Fibroblast of lung (primary cell): ENCODE measurements around the gene TTC39B. TPM values are rescaled to one million over a fixed set of nuclear protein-coding genes. Genes with fewer than 3 reads are reported as not detected.

Experiments used
- DNase-seq, 2 donors: peaks; one replicate each; pipeline versions ENCODE4 v3.0.0 to v3.0.0-alpha.2; 2010; ENCODE audit warnings: low read depth in 2 of 2
- H2AFZ ChIP-seq: 2 replicates; pipeline ENCODE4 v1.5.1; 2012; ENCODE audit warnings: low read length, control low read depth, inconsistent platforms
- H3K27ac ChIP-seq: 2 replicates; pipeline ENCODE4 v1.5.1; 2011; ENCODE audit warnings: low read length, control low read depth; ENCODE audit not compliant: insufficient read depth
- H3K27me3 ChIP-seq: 2 replicates; pipeline ENCODE4 v1.5.1; 2011; ENCODE audit warnings: mild to moderate bottlenecking, low read length; ENCODE audit not compliant: control insufficient read depth, insufficient read depth
- H3K36me3 ChIP-seq: 2 replicates; pipeline ENCODE4 v1.5.1; 2011; ENCODE audit warnings: low read length; ENCODE audit not compliant: control insufficient read depth, insufficient read depth
- H3K4me1 ChIP-seq: 2 replicates; pipeline ENCODE4 v1.5.1; 2011; ENCODE audit warnings: low read length; ENCODE audit not compliant: control insufficient read depth, insufficient read depth; ENCODE audit errors: extremely low read depth
- H3K4me2 ChIP-seq: 2 replicates; pipeline ENCODE4 v1.5.1; 2011; ENCODE audit warnings: low read length, control low read depth; ENCODE audit not compliant: insufficient read depth; ENCODE audit errors: extremely low read depth
- H3K4me3 ChIP-seq, 4 experiments: fragments of 200-600 bp in 1 of 4; sonication (generic) in 1 of 4; replicated peaks in 1 of 4; 2 replicates each; pipeline ENCODE4 v1.5.1; 2011 to 2016; ENCODE audit warnings: low read length in 4 of 4, low read depth in 3 of 4, mild to moderate bottlenecking in 3 of 4, control low read depth in 2 of 4, inconsistent platforms in 1 of 4, mixed read lengths in 1 of 4; ENCODE audit not compliant: insufficient read depth in 1 of 4; ENCODE audit errors: control extremely low read depth in 1 of 4
- H3K79me2 ChIP-seq: 2 replicates; pipeline ENCODE4 v1.5.1; 2012; ENCODE audit warnings: mild to moderate bottlenecking, low read length, inconsistent platforms; ENCODE audit not compliant: control insufficient read depth, insufficient read depth
- H3K9ac ChIP-seq: 2 replicates; pipeline ENCODE4 v1.5.1; 2011; ENCODE audit warnings: mild to moderate bottlenecking, low read length, control low read depth; ENCODE audit not compliant: insufficient read depth
- H3K9me3 ChIP-seq: 2 replicates; pipeline ENCODE4 v1.5.1; 2012; ENCODE audit warnings: low read depth, low read length; ENCODE audit not compliant: control insufficient read depth, insufficient read depth
- H4K20me1 ChIP-seq: 2 replicates; pipeline ENCODE4 v1.5.1; 2011; ENCODE audit warnings: low read length; ENCODE audit not compliant: control insufficient read depth, insufficient read depth; ENCODE audit errors: extremely low read depth
- EZH2 ChIP-seq: IDR thresholded peaks from 2 replicates; pipeline ENCODE4 v1.5.1; 2012; ENCODE audit warnings: low read length, control low read depth, mild to moderate bottlenecking; ENCODE audit errors: missing control alignments
- polyA minus RNA-seq: library from RNA; depleted of rRNA, polyadenylated mRNA; stranded (reverse); fragments of >200 nt; gene quantifications from 2 replicates; pipeline ENCODE4 v1.2.3, GENCODE V29; 2011; ENCODE audit warnings: low replicate concordance
- polyA plus RNA-seq, 2 donors: library from polyadenylated mRNA; depleted of rRNA in 1 of 2; stranded (reverse) in 1 of 2; unstranded in 1 of 2; fragments of >200 nt; gene quantifications; 2 replicates each; pipeline ENCODE4 v1.2.1, GENCODE V29; 2011 to 2012; ENCODE audit warnings: missing spikeins in 1 of 2
- total RNA-seq: library from RNA; depleted of rRNA; stranded (reverse); fragments of >200 nt; gene quantifications from 2 replicates; pipeline ENCODE4 v1.2.1, GENCODE V29; 2014
- TF ChIP-seq, protein P1 (sequence below), 2 donors: IDR thresholded peaks in 1 of 2; conservative IDR thresholded peaks in 1 of 2; 1 replicate in 1 of 2; 2 replicates in 1 of 2; pipeline ENCODE4 v1.5.1; 2011 to 2012; ENCODE audit warnings: low read length in 2 of 2, control low read depth in 1 of 2, inconsistent platforms in 1 of 2, low read depth in 1 of 2, mild to moderate bottlenecking in 1 of 2

The TTC39B gene
- total RNA-seq (12.1 and 16.8 TPM in 2 replicates), polyA plus RNA-seq (4.1 and 6.2 TPM in 2 replicates), polyA minus RNA-seq (1.6 and 9.5 TPM in 2 replicates)
- polyA plus RNA-seq (2012): 3.5 and 5.0 TPM in 2 replicates

GRCh38 chr9:15306757-15307522 is at the start of gene TTC39B:
Gene TTC39B, minus strand, starts transcription at chr9:15307216. Its CDS starts 91 bp downstream, at chr9:15307125.
- Histone ChIP-seq H3K27ac (peak within 1 kb of the TSS; percentile 75), H3K36me3 (no peaks in the 10 kb centered on the region)

DNA sequence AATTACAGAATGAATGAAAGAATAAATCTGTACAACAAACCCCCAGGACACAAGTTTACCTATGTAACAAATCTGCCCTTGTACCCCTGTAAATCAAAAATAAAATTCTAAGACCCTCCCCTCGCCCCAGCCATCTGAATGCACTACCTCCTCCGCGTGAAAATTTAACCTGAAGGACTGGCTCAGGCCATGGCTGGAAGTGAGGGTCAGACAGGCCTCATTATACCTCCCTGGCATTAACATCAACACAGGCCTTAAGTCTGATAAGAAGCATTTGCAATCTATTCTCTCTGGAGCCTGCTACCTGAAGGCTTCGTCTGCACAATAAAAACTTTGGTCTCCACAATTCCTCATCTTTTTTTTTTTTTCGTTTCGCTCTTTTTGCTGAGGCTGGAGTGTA is 48.7 kb upstream of the TTC39B start:
- no peaks in the 10 kb centered on the region for H3K36me3 ChIP-seq
- H3K4me1 ChIP-seq: no peaks in the 10 kb centered on the region
- H3K27ac ChIP-seq: no peak overlapping the region
- no peaks in the 10 kb centered on the region for H4K20me1 ChIP-seq
- no peaks in the 10 kb centered on the region for H3K79me2 ChIP-seq
- H3K9ac ChIP-seq: no peak overlapping the region
- DNase-seq: no peak
- no peak overlapping the region for H3K4me3 ChIP-seq
- H3K9me3 ChIP-seq: no peaks in the 10 kb centered on the region
- H2AFZ ChIP-seq: no peak overlapping the region
- TF ChIP-seq, protein P1, sequence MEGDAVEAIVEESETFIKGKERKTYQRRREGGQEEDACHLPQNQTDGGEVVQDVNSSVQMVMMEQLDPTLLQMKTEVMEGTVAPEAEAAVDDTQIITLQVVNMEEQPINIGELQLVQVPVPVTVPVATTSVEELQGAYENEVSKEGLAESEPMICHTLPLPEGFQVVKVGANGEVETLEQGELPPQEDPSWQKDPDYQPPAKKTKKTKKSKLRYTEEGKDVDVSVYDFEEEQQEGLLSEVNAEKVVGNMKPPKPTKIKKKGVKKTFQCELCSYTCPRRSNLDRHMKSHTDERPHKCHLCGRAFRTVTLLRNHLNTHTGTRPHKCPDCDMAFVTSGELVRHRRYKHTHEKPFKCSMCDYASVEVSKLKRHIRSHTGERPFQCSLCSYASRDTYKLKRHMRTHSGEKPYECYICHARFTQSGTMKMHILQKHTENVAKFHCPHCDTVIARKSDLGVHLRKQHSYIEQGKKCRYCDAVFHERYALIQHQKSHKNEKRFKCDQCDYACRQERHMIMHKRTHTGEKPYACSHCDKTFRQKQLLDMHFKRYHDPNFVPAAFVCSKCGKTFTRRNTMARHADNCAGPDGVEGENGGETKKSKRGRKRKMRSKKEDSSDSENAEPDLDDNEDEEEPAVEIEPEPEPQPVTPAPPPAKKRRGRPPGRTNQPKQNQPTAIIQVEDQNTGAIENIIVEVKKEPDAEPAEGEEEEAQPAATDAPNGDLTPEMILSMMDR (conservative IDR thresholded peaks at IDR 0.05 in 1 of 2, IDR thresholded peaks at IDR 0.05 in 1 of 2; ENCODE audit: low read depth in 1 of 2, low read length in 2 of 2): no peak
- TF ChIP-seq EZH2: no peak
- H3K27me3 ChIP-seq: no peaks in the 10 kb centered on the region
- no peak overlapping the region for H3K4me2 ChIP-seq

More at GRCh38 chr9:15306757-15307522, at the start of gene TTC39B:
- no peak for TF ChIP-seq EZH2
- TF ChIP-seq, protein P1 (conservative IDR thresholded peaks at IDR 0.05 in 1 of 2, IDR thresholded peaks at IDR 0.05 in 1 of 2; ENCODE audit: low read depth in 1 of 2, low read length in 2 of 2): no peak
- peak within 1 kb of the TSS; percentile 95 for H3K4me2 ChIP-seq
- no peaks in the 10 kb centered on the region for H3K79me2 ChIP-seq
- H2AFZ ChIP-seq: peak within 1 kb of the TSS; percentile 91
- H4K20me1 ChIP-seq: no peaks in the 10 kb centered on the region
- H3K4me3 ChIP-seq: peak within 1 kb of the TSS; percentile 86 to 97 (median 90)
- no peaks in the 10 kb centered on the region for H3K27me3 ChIP-seq
- DNase-seq: peak; percentile 86 to 89
- no peaks in the 10 kb centered on the region for H3K9me3 ChIP-seq
- H3K9ac ChIP-seq: peak within 1 kb of the TSS; percentile 78
- H3K4me1 ChIP-seq: peaks cover 5% of the 10 kb centered on the region

- no peak overlapping the region for H2AFZ ChIP-seq
- H3K9me3 ChIP-seq: no peaks in the 10 kb centered on the region
- H3K4me2 ChIP-seq: no peak overlapping the region
- no peaks in the 10 kb centered on the region for H3K36me3 ChIP-seq
- no peaks in the 10 kb centered on the region for H3K4me1 ChIP-seq
- H3K27me3 ChIP-seq: no peaks in the 10 kb centered on the region
- H3K9ac ChIP-seq: no peak overlapping the region
- H4K20me1 ChIP-seq: no peaks in the 10 kb centered on the region
- no peak overlapping the region for H3K4me3 ChIP-seq
- no peaks in the 10 kb centered on the region for H3K79me2 ChIP-seq
- no peak for TF ChIP-seq EZH2
- TF ChIP-seq, protein P1 (conservative IDR thresholded peaks at IDR 0.05 in 1 of 2, IDR thresholded peaks at IDR 0.05 in 1 of 2; ENCODE audit: low read depth in 1 of 2, low read length in 2 of 2): no peak
- no peak for DNase-seq
- H3K27ac ChIP-seq: no peak overlapping the region
Observed at GRCh38 chr9:15354713-15355112, 47.7 kb upstream of the TTC39B start.
